GM12801 (cell line): ENCODE measurements around the gene KDELR3.

Experiments used
- CTCF ChIP-seq: IDR thresholded peaks from one replicate; pipeline ENCODE4 v1.5.1; 2011; ENCODE audit warnings: control low read depth; ENCODE audit not compliant: insufficient read length; ENCODE audit errors: extremely low read depth

KDELR3 gene

GRCh38 chr22:38468443-38469305, 778 bp downstream of the KDELR3 start:
- TF ChIP-seq CTCF: no peak

- TF ChIP-seq CTCF: no peak
Observed at GRCh38 chr22:38469306-38469781, 1.4 kb downstream of the KDELR3 start.

GRCh38 chr22:38471237-38471636, 3.3 kb downstream of the KDELR3 start:
- no peak for TF ChIP-seq CTCF

- TF ChIP-seq CTCF: no peak
Observed at GRCh38 chr22:38474003-38474607, 6.2 kb downstream of the KDELR3 start.

- no peak for TF ChIP-seq CTCF
Observed at GRCh38 chr22:38477585-38477984, 9.7 kb downstream of the KDELR3 start.

GRCh38 chr22:38479096-38479837, 11.4 kb downstream of the KDELR3 start:
- TF ChIP-seq CTCF: no peak
